AG10803 (cell line): ENCODE results near the gene TMEM109.

Experiments
- DNase-seq: peaks from one replicate; pipeline ENCODE4 v3.0.0; 2010; ENCODE audit warnings: low read depth
- H3K4me3 ChIP-seq: 2 replicates; pipeline ENCODE4 v1.5.1; 2011; ENCODE audit warnings: mild to moderate bottlenecking, low read length, control low read depth
- TF ChIP-seq, protein P1 (sequence below): conservative IDR thresholded peaks from 2 replicates; pipeline ENCODE4 v1.5.1; 2011; ENCODE audit warnings: mild to moderate bottlenecking, low read length, control low read depth, inconsistent platforms

TMEM109 gene

DNA sequence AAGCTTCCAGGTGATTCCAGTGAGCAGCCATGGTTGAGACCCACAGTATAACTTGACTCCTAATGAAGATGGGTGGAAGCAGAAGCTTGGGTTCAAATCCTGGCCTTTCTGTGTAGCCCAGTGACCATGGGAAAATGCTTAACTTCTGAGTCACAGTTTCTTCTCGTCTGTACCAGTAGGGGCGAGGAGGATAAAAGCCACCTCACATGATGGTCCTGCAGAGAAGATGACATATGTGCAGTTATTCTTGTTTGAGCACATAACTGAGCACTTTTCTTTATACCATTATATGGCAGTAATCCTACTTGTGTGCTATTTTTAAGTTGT, 4.9 kb downstream of the TMEM109 start:
- TF ChIP-seq, protein P1, sequence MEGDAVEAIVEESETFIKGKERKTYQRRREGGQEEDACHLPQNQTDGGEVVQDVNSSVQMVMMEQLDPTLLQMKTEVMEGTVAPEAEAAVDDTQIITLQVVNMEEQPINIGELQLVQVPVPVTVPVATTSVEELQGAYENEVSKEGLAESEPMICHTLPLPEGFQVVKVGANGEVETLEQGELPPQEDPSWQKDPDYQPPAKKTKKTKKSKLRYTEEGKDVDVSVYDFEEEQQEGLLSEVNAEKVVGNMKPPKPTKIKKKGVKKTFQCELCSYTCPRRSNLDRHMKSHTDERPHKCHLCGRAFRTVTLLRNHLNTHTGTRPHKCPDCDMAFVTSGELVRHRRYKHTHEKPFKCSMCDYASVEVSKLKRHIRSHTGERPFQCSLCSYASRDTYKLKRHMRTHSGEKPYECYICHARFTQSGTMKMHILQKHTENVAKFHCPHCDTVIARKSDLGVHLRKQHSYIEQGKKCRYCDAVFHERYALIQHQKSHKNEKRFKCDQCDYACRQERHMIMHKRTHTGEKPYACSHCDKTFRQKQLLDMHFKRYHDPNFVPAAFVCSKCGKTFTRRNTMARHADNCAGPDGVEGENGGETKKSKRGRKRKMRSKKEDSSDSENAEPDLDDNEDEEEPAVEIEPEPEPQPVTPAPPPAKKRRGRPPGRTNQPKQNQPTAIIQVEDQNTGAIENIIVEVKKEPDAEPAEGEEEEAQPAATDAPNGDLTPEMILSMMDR: no peak
- no peak overlapping the region for H3K4me3 ChIP-seq

DNA sequence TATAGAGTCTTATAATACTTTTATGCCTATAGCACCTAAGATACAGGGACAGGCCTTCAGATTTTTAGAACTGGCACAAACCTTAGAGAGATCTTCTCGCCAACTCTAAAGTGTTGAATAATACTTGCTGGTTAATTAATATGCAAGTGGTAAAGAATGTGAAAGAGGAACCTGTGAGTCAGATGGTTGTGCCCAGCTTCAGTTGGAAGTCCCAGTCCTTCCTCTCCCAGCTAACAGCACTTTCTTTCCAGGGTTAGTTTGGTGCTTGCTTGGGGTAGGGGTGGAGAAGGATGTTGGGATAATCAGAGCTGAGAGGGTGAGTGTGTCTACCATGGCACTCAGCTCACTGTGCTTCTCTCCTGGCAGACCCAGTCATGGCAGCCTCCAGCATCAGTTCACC, 5.4 kb downstream of the TMEM109 start:
- TF ChIP-seq, protein P1: no peak
- H3K4me3 ChIP-seq: no peak overlapping the region
- DNase-seq: no peak

More for the DNA sequence above, 4.9 kb downstream of the TMEM109 start:
- DNase-seq: no peak

DNA sequence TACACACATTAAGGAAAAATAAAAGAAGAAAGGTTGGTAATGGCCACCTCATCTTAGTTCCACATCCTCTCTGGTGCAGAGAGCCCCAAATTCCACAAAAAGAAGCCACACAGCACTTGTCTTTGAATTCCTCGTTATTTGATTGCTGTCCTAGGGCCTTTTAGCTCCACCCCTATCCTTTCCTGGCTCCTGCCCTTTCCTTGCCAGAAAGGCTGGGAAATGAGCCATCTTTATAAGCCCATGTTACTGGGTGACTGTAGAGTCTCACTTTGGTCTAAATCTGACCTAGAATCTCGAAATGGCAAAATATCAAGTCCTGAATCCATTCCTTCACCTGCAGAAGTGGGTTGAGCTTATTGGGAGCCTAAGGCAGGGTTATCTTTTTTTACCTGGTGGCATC, 6.0 kb downstream of the TMEM109 start:
- TF ChIP-seq, protein P1: no peak
- DNase-seq: no peak
- H3K4me3 ChIP-seq: no peak overlapping the region

DNA sequence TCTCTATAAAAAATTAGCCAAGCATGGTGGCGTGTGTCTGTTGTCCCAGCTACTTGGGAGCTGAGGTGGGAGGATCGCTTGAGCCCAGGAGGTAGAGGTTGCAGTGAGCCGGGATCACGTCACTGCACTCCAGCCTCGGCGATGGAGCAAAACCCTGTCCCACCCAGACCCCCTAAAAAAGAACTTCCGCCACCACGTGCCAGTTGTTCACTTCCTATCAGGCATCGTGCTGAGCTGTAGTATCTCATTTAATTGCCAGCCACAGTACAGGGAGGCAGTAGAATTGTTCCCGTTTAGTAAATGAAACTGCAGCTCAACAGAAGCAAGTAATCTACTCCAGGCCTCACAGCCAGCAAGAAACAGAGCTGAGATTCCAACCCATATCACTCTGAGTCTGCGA, 7.3 kb downstream of the TMEM109 start:
- DNase-seq: no peak
- TF ChIP-seq, protein P1: no peak
- H3K4me3 ChIP-seq: no peak overlapping the region

DNA sequence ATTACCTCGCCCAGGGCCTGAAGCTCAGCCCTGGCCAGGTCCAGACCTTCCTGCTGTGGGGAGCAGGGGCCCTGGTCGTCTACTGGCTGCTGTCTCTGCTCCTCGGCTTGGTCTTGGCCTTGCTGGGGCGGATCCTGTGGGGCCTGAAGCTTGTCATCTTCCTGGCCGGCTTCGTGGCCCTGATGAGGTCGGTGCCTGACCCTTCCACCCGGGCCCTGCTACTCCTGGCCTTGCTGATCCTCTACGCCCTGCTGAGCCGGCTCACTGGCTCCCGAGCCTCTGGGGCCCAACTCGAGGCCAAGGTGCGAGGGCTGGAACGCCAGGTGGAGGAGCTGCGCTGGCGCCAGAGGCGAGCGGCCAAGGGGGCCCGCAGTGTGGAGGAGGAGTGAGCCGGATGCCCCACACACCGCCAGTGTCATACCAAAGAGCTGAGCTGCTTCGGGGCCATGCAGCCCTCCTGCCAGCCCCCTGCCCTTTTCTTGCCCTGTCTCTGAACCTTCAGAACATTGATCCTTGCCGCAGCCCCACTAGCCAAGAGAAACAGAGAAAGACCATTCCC, 7.9 kb downstream of the TMEM109 start:
- TF ChIP-seq, protein P1: no peak
- no peak for DNase-seq
- H3K4me3 ChIP-seq: no peak overlapping the region

DNA sequence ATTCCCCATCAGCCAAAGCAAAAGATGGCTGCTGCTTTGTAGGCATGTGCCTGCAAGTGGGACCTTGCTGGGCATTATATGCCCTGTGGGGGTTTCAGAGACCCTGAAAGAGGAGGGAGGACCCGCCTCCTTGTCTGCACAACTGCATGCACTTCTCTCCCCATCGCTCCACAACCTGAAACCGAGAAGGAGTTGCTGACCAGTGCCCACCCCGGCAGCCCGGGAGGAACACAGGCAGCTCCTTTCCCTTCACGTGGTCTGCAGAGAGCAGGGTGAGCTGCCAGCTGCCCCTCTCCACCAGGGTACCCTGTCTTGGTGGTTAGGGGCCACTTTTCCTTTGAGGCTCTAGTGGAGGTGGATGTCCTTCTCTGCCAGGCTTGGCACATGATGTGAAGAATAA, 8.9 kb downstream of the TMEM109 start:
- H3K4me3 ChIP-seq: no peak overlapping the region
- no peak for DNase-seq
- TF ChIP-seq, protein P1: no peak

DNA sequence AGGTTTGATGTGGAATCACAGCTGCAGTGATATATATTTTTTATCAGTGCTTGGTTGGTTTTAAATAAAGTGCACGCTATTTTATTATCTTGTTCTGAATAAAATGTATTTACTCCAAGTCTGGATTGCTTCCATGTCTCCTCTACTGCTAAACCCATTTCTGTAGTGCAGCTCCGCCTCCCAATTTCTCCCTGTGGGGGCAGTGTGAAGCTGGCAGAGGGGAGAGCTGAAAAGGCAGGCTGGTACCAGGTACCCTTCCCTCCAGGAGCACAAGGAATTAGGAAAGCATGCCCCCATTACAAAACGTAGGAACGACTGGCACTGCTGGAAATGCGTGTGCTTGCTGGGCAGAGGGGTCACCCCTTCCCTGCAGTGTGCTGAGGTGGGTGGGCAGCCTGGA, 9.4 kb downstream of the TMEM109 start:
- DNase-seq: no peak
- TF ChIP-seq, protein P1: no peak
- H3K4me3 ChIP-seq: no peak overlapping the region
